Neural cell (in vitro differentiated cells): Measurements from ENCODE around the gene LANCL3. TPM values are rescaled to one million over a fixed set of nuclear protein-coding genes. Genes with fewer than 3 reads are reported as not detected.

Experiments
- H2AFZ ChIP-seq: fragments of 200-600, 300-800 bp; sonication (generic), shearing (Covaris generic); 2 replicates; pipeline ENCODE4 v1.6.0; 2014; ENCODE audit warnings: low read depth, mild to moderate bottlenecking, antibody characterized with exemption, low read length, moderate library complexity
- H3F3A ChIP-seq: fragments of 200-600 bp; shearing (Covaris generic); 2 replicates; pipeline ENCODE4 v1.6.1; 2016; ENCODE audit warnings: mild to moderate bottlenecking, moderate library complexity, mixed read lengths, antibody characterized with exemption, low read length; ENCODE audit not compliant: insufficient read depth, poor library complexity, severe bottlenecking
- H3K27ac ChIP-seq: fragments of 200-600, 300-800 bp; sonication (generic), shearing (Covaris generic); 2 replicates; pipeline ENCODE4 v1.5.1; 2014; ENCODE audit warnings: mild to moderate bottlenecking, low read length, moderate library complexity
- H3K27me3 ChIP-seq: fragments of 300-800, 200-600 bp; sonication (generic), shearing (Covaris generic); 2 replicates; pipeline ENCODE4 v1.6.0; 2014; ENCODE audit warnings: mild to moderate bottlenecking, low read depth, low read length, moderate library complexity; ENCODE audit not compliant: insufficient read depth
- H3K36me3 ChIP-seq: fragments of 300-800, 200-600 bp; sonication (generic), shearing (Covaris generic); 2 replicates; pipeline ENCODE4 v1.5.1; 2014; ENCODE audit warnings: mild to moderate bottlenecking, antibody characterized with exemption, low read length, moderate library complexity; ENCODE audit not compliant: insufficient read depth
- H3K4me2 ChIP-seq: fragments of 300-800, 200-600 bp; sonication (generic), shearing (Covaris generic); 2 replicates; pipeline ENCODE4 v1.6.0; 2014; ENCODE audit warnings: mild to moderate bottlenecking, low read length
- H3K4me3 ChIP-seq: fragments of 300-800, 200-600 bp; sonication (generic), shearing (Covaris generic); 2 replicates; pipeline ENCODE4 v1.5.1; 2014; ENCODE audit warnings: mild to moderate bottlenecking, low read length, moderate library complexity
- H3K79me2 ChIP-seq: fragments of 200-600 bp; shearing (Covaris generic); replicated peaks from 2 replicates; pipeline ENCODE4 v1.6.0; 2014; ENCODE audit warnings: mild to moderate bottlenecking, low read length, moderate library complexity; ENCODE audit not compliant: insufficient read depth
- H3K9ac ChIP-seq: fragments of 300-800, 200-600 bp; sonication (generic), shearing (Covaris generic); 2 replicates; pipeline ENCODE4 v1.6.1; 2016; ENCODE audit warnings: mild to moderate bottlenecking, low read length, mixed read lengths
- H3K9me2 ChIP-seq: fragments of 200-600 bp; shearing (Covaris generic); 2 replicates; pipeline ENCODE4 v1.6.1; 2016; ENCODE audit warnings: mild to moderate bottlenecking, low read length, mixed read lengths; ENCODE audit not compliant: insufficient read depth
- H3K9me3 ChIP-seq: fragments of 200-600, 300-800 bp; sonication (generic), shearing (Covaris generic); 2 replicates; pipeline ENCODE4 v1.6.1; 2016; ENCODE audit warnings: mild to moderate bottlenecking, mixed run types, low read length, moderate library complexity, mixed read lengths
- H4K20me1 ChIP-seq: fragments of 200-600 bp; shearing (Covaris generic); 2 replicates; pipeline ENCODE4 v1.6.1; 2016; ENCODE audit warnings: mild to moderate bottlenecking, mixed run types; ENCODE audit not compliant: insufficient read depth
- CTCF ChIP-seq: fragments of 450-650 bp; IDR thresholded peaks from 2 replicates; pipeline ENCODE4 v1.5.1; 2014; ENCODE audit warnings: antibody characterized with exemption, mild to moderate bottlenecking, moderate library complexity; ENCODE audit not compliant: poor library complexity, severe bottlenecking
- EP300 ChIP-seq: fragments of 450-650 bp; conservative IDR thresholded peaks from 2 replicates; pipeline ENCODE4 v1.6.1; 2014; ENCODE audit warnings: antibody characterized with exemption, mild to moderate bottlenecking, moderate library complexity; ENCODE audit not compliant: poor library complexity, severe bottlenecking
- EZH2 ChIP-seq: fragments of 200-600, 300-800 bp; shearing (Covaris generic), sonication (generic); IDR thresholded peaks from 2 replicates; pipeline ENCODE4 v1.6.1; 2014; ENCODE audit warnings: antibody characterized with exemption, low read length, borderline replicate concordance, mild to moderate bottlenecking; ENCODE audit not compliant: insufficient read depth, poor library complexity, severe bottlenecking
- MXI1 ChIP-seq: fragments of 450-650 bp; conservative IDR thresholded peaks from 2 replicates; pipeline ENCODE4 v1.6.1; 2014; ENCODE audit warnings: antibody characterized with exemption, mild to moderate bottlenecking; ENCODE audit not compliant: poor library complexity, severe bottlenecking
- POLR2AphosphoS5 ChIP-seq: IDR thresholded peaks from 2 replicates; pipeline ENCODE4 v1.6.1; 2012
- RAD21 ChIP-seq: fragments of 450-650 bp; conservative IDR thresholded peaks from 2 replicates; pipeline ENCODE4 v1.6.1; 2014; ENCODE audit warnings: antibody characterized with exemption, mild to moderate bottlenecking, moderate library complexity
- REST ChIP-seq: IDR thresholded peaks from 2 replicates; pipeline ENCODE4 v1.6.1; 2012; ENCODE audit warnings: borderline replicate concordance
- SMC3 ChIP-seq: fragments of 450-650 bp; conservative IDR thresholded peaks from 2 replicates; pipeline ENCODE4 v1.6.1; 2014; ENCODE audit warnings: antibody characterized with exemption, mild to moderate bottlenecking, moderate library complexity; ENCODE audit not compliant: poor library complexity
- TAF1 ChIP-seq: IDR thresholded peaks from 2 replicates; pipeline ENCODE4 v1.6.1; 2012; ENCODE audit warnings: low read depth
- polyA plus RNA-seq: library from polyadenylated mRNA; depleted of rRNA; stranded (reverse); fragments of >200 nt; gene quantifications from 2 replicates; pipeline ENCODE4 v1.2.3, GENCODE V29; 2014

The LANCL3 gene
- polyA plus RNA-seq, 1 donor from 2014 or later, result 0.35 TPM

- Histone ChIP-seq H3K9me3 (no peaks in the 10 kb centered on the region), H2AFZ (no peak overlapping the region), H3K27ac (no peak overlapping the region), H3K4me2 (no peak overlapping the region), H3K9me2 (no peaks in the 10 kb centered on the region), H3K9ac (no peak overlapping the region), H3K4me3 (no peak overlapping the region), H4K20me1 (no peaks in the 10 kb centered on the region), H3K79me2 (no peaks in the 10 kb centered on the region), H3F3A (no peaks in the 10 kb centered on the region), H3K36me3 (no peaks in the 10 kb centered on the region), H3K27me3 (no peaks in the 10 kb centered on the region)
- no peak for TF ChIP-seq SMC3
- TF ChIP-seq REST, result no peak
- no peak for TF ChIP-seq CTCF
- TF ChIP-seq TAF1, result no peak
- TF ChIP-seq POLR2AphosphoS5, result no peak
- no peak for TF ChIP-seq EP300
- TF ChIP-seq MXI1, result no peak
- TF ChIP-seq EZH2, result no peak
- no peak for TF ChIP-seq RAD21
Measured at GRCh38 chrX:37697169-37697760, 125.8 kb downstream of the LANCL3 start.

- H3K36me3 ChIP-seq, result no peaks in the 10 kb centered on the region
- no peak overlapping the region for H3K4me2 ChIP-seq
- no peak overlapping the region for H3K27ac ChIP-seq
- no peaks in the 10 kb centered on the region for H3K27me3 ChIP-seq
- no peaks in the 10 kb centered on the region for H3K9me2 ChIP-seq
- H3F3A ChIP-seq, result no peaks in the 10 kb centered on the region
- TF ChIP-seq EZH2, result no peak
- TF ChIP-seq CTCF, result no peak
- TF ChIP-seq SMC3, result no peak
- no peak for TF ChIP-seq EP300
- TF ChIP-seq RAD21, result no peak
- TF ChIP-seq MXI1, result no peak
- TF ChIP-seq POLR2AphosphoS5, result no peak
- no peak for TF ChIP-seq TAF1
- TF ChIP-seq REST, result no peak
- H3K9ac ChIP-seq, result no peak overlapping the region
- no peak overlapping the region for H3K4me3 ChIP-seq
- no peaks in the 10 kb centered on the region for H3K9me3 ChIP-seq
- no peaks in the 10 kb centered on the region for H3K79me2 ChIP-seq
- no peaks in the 10 kb centered on the region for H4K20me1 ChIP-seq
- no peak overlapping the region for H2AFZ ChIP-seq
Measured at GRCh38 chrX:37701588-37701987, 130.1 kb downstream of the LANCL3 start.
